Measurements from ENCODE around the gene NPAS1.

NPAS1 gene

DNA sequence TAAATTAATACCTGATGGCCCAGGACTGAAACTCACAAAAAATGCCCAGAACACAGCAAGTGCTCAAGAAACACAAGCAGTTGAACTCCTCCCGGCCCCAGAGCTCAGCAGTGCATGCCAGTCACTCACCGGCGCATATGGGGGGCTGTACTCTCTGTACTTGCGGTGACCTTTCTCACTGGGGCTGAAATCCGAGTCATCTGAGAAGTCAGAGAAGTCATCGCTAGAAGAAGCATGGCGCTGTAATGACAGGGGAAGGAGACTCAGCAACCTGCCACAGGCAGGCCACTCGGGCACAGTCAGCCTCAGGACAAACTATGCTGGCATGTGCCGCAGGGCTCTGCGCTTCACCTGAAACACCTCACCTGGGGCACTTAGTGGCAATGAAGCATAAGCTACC, 74.2 kb downstream of the NPAS1 start:
- peak; percentile 42 to 85 for DNase-seq (ENCODE audit: low spot score in 2 of 2)

GRCh38 chr19:47094557-47095475, 75.2 kb downstream of the NPAS1 start:
- peak; percentile 75 for ATAC-seq

More for the DNA sequence above, 74.2 kb downstream of the NPAS1 start:
- Mint-ChIP-seq H3K9me3 (no peaks in the 10 kb centered on the region), H3K4me3 (peak overlapping the region; percentile 95), H3K4me1 (peaks cover 71% of the 10 kb centered on the region), H3K36me3 (peaks cover 70% of the 10 kb centered on the region), H3K27ac (peak overlapping the region; percentile 100)
- ATAC-seq: peak; percentile 94

More at GRCh38 chr19:47094557-47095475, 75.2 kb downstream of the NPAS1 start:
- Mint-ChIP-seq H3K4me3 (peak overlapping the region; percentile 95), H3K4me1 (peaks cover 71% of the 10 kb centered on the region), H3K9me3 (no peaks in the 10 kb centered on the region), H3K27ac (peak overlapping the region; percentile 100), H3K36me3 (peaks cover 70% of the 10 kb centered on the region)
- DNase-seq (ENCODE audit: low spot score in 2 of 2): peak; percentile 41 to 88
